Astrocyte (in vitro differentiated cells and primary cell): Measurements from ENCODE around the gene HKDC1. TPM values are rescaled to one million over a fixed set of nuclear protein-coding genes. Genes with fewer than 3 reads are reported as not detected.

Experiments
- DNase-seq: peaks from one replicate; pipeline ENCODE4 v3.0.0-alpha.2; 2010; ENCODE audit warnings: low read depth
- FAIRE-seq: peaks from 2 replicates; lab custom pipeline; 2011; peaks lifted over from hg19 to GRCh38; lab: Jason Lieb, UNC
- H2AFZ ChIP-seq: 2 replicates; pipeline ENCODE4 v1.6.0; 2012; ENCODE audit warnings: low read depth, low read length, inconsistent platforms
- H3K27ac ChIP-seq: 2 replicates; pipeline ENCODE4 v1.5.1; 2011; ENCODE audit warnings: low read depth, low read length, inconsistent platforms
- H3K27me3 ChIP-seq: 2 replicates; pipeline ENCODE4 v1.6.0; 2011; ENCODE audit warnings: low read length, inconsistent platforms; ENCODE audit not compliant: insufficient read depth
- H3K36me3 ChIP-seq: 2 replicates; pipeline ENCODE4 v1.5.1; 2011; ENCODE audit warnings: low read length, inconsistent platforms; ENCODE audit not compliant: insufficient read depth
- H3K4me1 ChIP-seq: 2 replicates; pipeline ENCODE4 v1.5.1; 2011; ENCODE audit warnings: low read length, inconsistent platforms; ENCODE audit not compliant: insufficient read depth
- H3K4me2 ChIP-seq: 2 replicates; pipeline ENCODE4 v1.6.0; 2012; ENCODE audit warnings: low read length, inconsistent platforms
- H3K4me3 ChIP-seq: 2 replicates; pipeline ENCODE4 v1.5.1; 2011; ENCODE audit warnings: low read depth, mild to moderate bottlenecking, low read length, inconsistent platforms; ENCODE audit not compliant: insufficient read depth
- H3K79me2 ChIP-seq: 2 replicates; pipeline ENCODE4 v1.6.0; 2012; ENCODE audit warnings: mild to moderate bottlenecking, low read length, inconsistent platforms; ENCODE audit not compliant: insufficient read depth
- H3K9ac ChIP-seq: 2 replicates; pipeline ENCODE4 v1.6.0; 2012; ENCODE audit warnings: mild to moderate bottlenecking, low read length, inconsistent platforms
- H3K9me3 ChIP-seq: 2 replicates; pipeline ENCODE4 v1.5.1; 2012; ENCODE audit warnings: low read depth, mild to moderate bottlenecking, low read length, inconsistent platforms; ENCODE audit not compliant: insufficient read depth
- H4K20me1 ChIP-seq: 2 replicates; pipeline ENCODE4 v1.6.0; 2012; ENCODE audit warnings: low read length, inconsistent platforms; ENCODE audit not compliant: insufficient read depth
- H3K27ac Mint-ChIP-seq: one replicate; pipeline ENCODE4 v1.8.0; 2021; ENCODE audit warnings: mild to moderate bottlenecking, mixed read lengths; ENCODE audit not compliant: unreplicated experiment
- H3K27me3 Mint-ChIP-seq: one replicate; pipeline ENCODE4 v1.8.0; 2021; ENCODE audit warnings: low read depth, mixed read lengths; ENCODE audit not compliant: unreplicated experiment
- H3K36me3 Mint-ChIP-seq: one replicate; pipeline ENCODE4 v1.8.0; 2021; ENCODE audit warnings: low read depth, mixed read lengths; ENCODE audit not compliant: unreplicated experiment
- H3K4me1 Mint-ChIP-seq: one replicate; pipeline ENCODE4 v1.8.0; 2021; ENCODE audit warnings: low read depth, mixed read lengths; ENCODE audit not compliant: unreplicated experiment
- H3K4me3 Mint-ChIP-seq: one replicate; pipeline ENCODE4 v1.8.0; 2021; ENCODE audit warnings: mild to moderate bottlenecking, moderate library complexity, mixed read lengths; ENCODE audit not compliant: unreplicated experiment
- H3K9me3 Mint-ChIP-seq: one replicate; pipeline ENCODE4 v1.8.0; 2021; ENCODE audit warnings: mild to moderate bottlenecking, mixed read lengths; ENCODE audit not compliant: unreplicated experiment
- CTCF ChIP-seq: IDR thresholded peaks from 2 replicates; pipeline ENCODE4 v1.5.1; 2011; ENCODE audit warnings: low read depth, mild to moderate bottlenecking, inconsistent platforms, low read length, moderate library complexity; ENCODE audit not compliant: insufficient read depth
- EZH2 ChIP-seq: IDR thresholded peaks from 2 replicates; pipeline ENCODE4 v1.6.1; 2012; ENCODE audit warnings: mild to moderate bottlenecking, low read length, inconsistent platforms; ENCODE audit not compliant: insufficient read depth
- total RNA-seq: library from RNA; stranded (reverse); gene quantifications from 2 replicates; pipeline ENCODE4 v1.2.1, GENCODE V29; 2021

Gene HKDC1
- total RNA-seq, 1 donor from 2014 or later, result 4.2 TPM

- Mint-ChIP-seq H3K9me3 (no peaks in the 10 kb centered on the region), H3K36me3 (no peaks in the 10 kb centered on the region), H3K4me3 (no peak overlapping the region), H3K4me1 (peaks cover 14% of the 10 kb centered on the region), H3K27me3 (peaks cover 6% of the 10 kb centered on the region), H3K27ac (peak overlapping the region; percentile 66)
- no peaks in the 10 kb centered on the region for H3K79me2 ChIP-seq
- no peaks in the 10 kb centered on the region for H3K27me3 ChIP-seq
- no peak for DNase-seq
- H3K27ac ChIP-seq, result no peak overlapping the region
- H4K20me1 ChIP-seq, result no peaks in the 10 kb centered on the region
- H3K36me3 ChIP-seq, result no peaks in the 10 kb centered on the region
- no peak for FAIRE-seq
- no peak overlapping the region for H3K9ac ChIP-seq
- H3K4me1 ChIP-seq, result peaks cover 7% of the 10 kb centered on the region
- no peak overlapping the region for H3K4me2 ChIP-seq
- H3K4me3 ChIP-seq, result no peak overlapping the region
- TF ChIP-seq CTCF, result no peak
- no peak for TF ChIP-seq EZH2
- no peak overlapping the region for H2AFZ ChIP-seq
- no peaks in the 10 kb centered on the region for H3K9me3 ChIP-seq
Observed at GRCh38 chr10:69312528-69312927, 92.4 kb downstream of the HKDC1 start.

DNA sequence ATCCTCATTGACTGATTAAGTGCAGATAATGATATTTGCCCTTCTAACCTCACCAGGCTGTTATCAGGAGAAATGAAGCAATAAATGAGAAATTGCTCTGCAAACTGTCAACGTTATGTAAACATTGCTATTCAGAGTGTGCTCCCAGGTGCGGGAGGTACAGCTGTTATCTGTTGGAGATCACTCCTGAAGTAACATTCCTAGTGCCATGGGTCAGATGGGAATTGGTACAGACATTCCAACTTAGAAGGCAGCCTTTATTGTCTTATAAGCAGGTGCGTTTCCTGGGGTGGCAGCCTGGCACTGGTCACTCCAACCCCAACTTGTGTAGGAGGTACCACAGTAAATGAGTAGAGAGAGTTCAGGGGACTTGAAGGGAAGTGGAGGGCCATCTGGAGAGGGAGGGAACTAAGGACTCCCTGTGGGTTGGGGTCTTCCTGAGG lies 95.0 kb downstream of the HKDC1 start:
- Histone ChIP-seq H3K36me3 (no peaks in the 10 kb centered on the region), H3K9ac (no peak overlapping the region), H2AFZ (no peak overlapping the region), H3K4me1 (peaks cover 14% of the 10 kb centered on the region), H4K20me1 (peaks cover 7% of the 10 kb centered on the region), H3K4me2 (no peak overlapping the region), H3K27me3 (no peaks in the 10 kb centered on the region), H3K4me3 (no peak overlapping the region), H3K79me2 (peaks cover 15% of the 10 kb centered on the region), H3K27ac (no peak overlapping the region), H3K9me3 (no peaks in the 10 kb centered on the region)
- TF ChIP-seq EZH2 (no peak), CTCF (no peak)
- Mint-ChIP-seq H3K4me3 (no peak overlapping the region), H3K27me3 (peaks cover 6% of the 10 kb centered on the region), H3K36me3 (no peaks in the 10 kb centered on the region), H3K4me1 (peaks cover 14% of the 10 kb centered on the region), H3K9me3 (no peaks in the 10 kb centered on the region), H3K27ac (peak overlapping the region; percentile 29)
- no peak for DNase-seq
- FAIRE-seq, result no peak

DNA sequence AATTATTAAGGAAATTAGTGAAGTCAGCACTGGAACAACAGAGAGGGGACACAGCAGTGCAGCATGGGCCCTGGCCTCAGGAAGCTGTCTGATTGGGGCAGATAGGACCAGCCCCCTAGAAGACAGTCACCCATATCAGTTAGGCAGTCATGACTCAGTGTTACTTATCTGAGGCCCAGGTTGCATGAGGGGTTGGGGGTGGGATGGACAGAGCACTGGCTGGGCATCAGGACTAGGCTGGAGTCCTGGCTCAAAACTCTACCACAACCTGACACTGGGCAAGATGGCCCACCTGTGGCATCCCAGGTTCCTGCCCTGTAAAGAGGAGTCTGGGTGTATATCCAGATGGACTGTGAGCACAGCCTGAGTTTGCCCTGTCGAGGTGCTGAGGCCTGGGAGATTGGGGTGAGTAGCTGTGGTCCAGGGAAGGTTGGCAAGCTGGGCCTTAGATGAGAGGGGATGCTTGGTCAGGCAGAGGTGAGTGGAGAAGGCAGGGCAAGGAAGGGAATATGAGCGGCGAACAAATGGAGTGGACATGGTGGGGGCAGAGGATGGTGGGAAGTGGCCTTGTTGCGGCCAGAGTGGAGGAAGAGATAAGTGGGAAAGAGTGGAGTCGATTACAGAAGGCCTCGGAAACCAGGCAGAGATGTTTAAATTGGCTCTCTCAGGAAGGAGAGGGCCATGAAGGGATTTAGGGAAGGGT lies 95.6 kb downstream of the HKDC1 start:
- Mint-ChIP-seq H3K27me3 (peaks cover 6% of the 10 kb centered on the region), H3K9me3 (no peaks in the 10 kb centered on the region), H3K36me3 (peaks cover under 1% of the 10 kb centered on the region), H3K4me1 (peaks cover 17% of the 10 kb centered on the region), H3K27ac (peak overlapping the region; percentile 73), H3K4me3 (peak overlapping the region; percentile 17)
- Histone ChIP-seq H3K27ac (no peak overlapping the region), H3K36me3 (no peaks in the 10 kb centered on the region), H3K4me1 (peaks cover 20% of the 10 kb centered on the region), H3K4me2 (no peak overlapping the region), H3K27me3 (no peaks in the 10 kb centered on the region), H3K79me2 (peaks cover 21% of the 10 kb centered on the region), H3K9ac (no peak overlapping the region), H3K4me3 (no peak overlapping the region), H3K9me3 (no peaks in the 10 kb centered on the region), H4K20me1 (peaks cover 14% of the 10 kb centered on the region), H2AFZ (no peak overlapping the region)
- FAIRE-seq (no peak), DNase-seq (no peak)
- no peak for TF ChIP-seq EZH2
- TF ChIP-seq CTCF, result no peak
